Measurements from ENCODE around the gene XIRP1. TPM values are rescaled to one million over a fixed set of nuclear protein-coding genes. Genes with fewer than 3 reads are reported as not detected.

Gene XIRP1
- polyA plus RNA-seq, 1 experiment, result 0.04 TPM

GRCh38 chr3:39186692-39187151, 5.7 kb downstream of the XIRP1 start:
- TF ChIP-seq, protein P1, sequence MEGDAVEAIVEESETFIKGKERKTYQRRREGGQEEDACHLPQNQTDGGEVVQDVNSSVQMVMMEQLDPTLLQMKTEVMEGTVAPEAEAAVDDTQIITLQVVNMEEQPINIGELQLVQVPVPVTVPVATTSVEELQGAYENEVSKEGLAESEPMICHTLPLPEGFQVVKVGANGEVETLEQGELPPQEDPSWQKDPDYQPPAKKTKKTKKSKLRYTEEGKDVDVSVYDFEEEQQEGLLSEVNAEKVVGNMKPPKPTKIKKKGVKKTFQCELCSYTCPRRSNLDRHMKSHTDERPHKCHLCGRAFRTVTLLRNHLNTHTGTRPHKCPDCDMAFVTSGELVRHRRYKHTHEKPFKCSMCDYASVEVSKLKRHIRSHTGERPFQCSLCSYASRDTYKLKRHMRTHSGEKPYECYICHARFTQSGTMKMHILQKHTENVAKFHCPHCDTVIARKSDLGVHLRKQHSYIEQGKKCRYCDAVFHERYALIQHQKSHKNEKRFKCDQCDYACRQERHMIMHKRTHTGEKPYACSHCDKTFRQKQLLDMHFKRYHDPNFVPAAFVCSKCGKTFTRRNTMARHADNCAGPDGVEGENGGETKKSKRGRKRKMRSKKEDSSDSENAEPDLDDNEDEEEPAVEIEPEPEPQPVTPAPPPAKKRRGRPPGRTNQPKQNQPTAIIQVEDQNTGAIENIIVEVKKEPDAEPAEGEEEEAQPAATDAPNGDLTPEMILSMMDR (IDR thresholded peaks at IDR 0.05; ENCODE audit: insufficient read depth, low read depth, low read length), result no peak
- no peaks in the 10 kb centered on the region for H3K27me3 ChIP-seq (ENCODE audit: control insufficient read depth, insufficient read depth, low read length)
- no peaks in the 10 kb centered on the region for H3K36me3 ChIP-seq (ENCODE audit: control insufficient read depth, insufficient read depth, low read length)
- no peak for DNase-seq (ENCODE audit: low read depth)
- no peak overlapping the region for H3K4me3 ChIP-seq (ENCODE audit: low read depth, low read length)
- CTCF ChIA-PET, result interaction anchor here (0.8 to 16.5 kb wide), 3 partner anchors 10 to 103 kb away, joined by 3 to 374 read pairs (median 110); no protein-coding TSS in a partner anchor
- POLR2A ChIA-PET, result no interaction called here

DNA sequence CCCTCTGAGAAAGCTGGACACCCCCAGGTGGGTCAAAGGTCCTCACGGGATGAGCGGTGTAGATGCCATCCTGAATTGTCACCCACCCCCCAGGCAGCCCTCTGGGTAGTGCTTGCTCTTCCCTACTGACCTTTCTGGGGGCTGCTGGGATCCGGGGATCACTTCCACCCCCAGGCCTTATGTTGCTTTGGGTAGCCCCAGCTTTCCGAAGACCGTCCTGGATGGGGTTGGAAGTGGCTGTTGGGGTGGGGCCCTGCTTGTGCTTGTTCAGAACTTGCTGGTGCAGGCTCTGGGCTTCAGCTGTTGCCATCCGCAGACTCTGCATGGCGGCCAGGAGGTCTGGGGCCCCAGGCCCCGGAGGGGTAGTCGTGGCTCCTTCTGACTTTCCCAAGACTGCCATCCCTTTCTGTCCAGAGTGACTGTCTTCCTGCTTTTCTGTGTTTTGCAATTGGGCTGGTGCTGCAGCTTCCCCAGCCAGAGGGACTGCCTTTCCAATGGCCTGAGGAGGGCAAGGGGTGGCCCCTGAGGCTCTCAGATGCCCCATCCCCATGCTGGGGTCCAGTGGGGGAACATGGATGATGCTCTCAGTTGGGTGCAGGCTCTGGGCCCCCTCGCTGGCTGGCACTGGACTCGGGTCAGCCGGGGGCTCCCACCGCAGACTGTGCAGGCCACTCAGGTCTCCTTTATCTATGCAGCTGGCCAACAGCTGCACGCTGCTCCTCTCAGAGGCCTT, 6.3 kb downstream of the XIRP1 start:
- TF ChIP-seq, protein P1 (IDR thresholded peaks at IDR 0.05; ENCODE audit: insufficient read depth, low read depth, low read length), result no peak
- Histone ChIP-seq H3K36me3 (ENCODE audit: control insufficient read depth, insufficient read depth, low read length) (no peaks in the 10 kb centered on the region), H3K27me3 (ENCODE audit: control insufficient read depth, insufficient read depth, low read length) (no peaks in the 10 kb centered on the region), H3K4me3 (ENCODE audit: low read depth, low read length) (no peak overlapping the region)
- no peak for DNase-seq (ENCODE audit: low read depth)
- ChIA-PET POLR2A (no interaction called here), CTCF (interaction anchor here (0.8 to 16.5 kb wide), 3 partner anchors 11 to 103 kb away, joined by 3 to 374 read pairs (median 110); no protein-coding TSS in a partner anchor)

GRCh38 chr3:39185326-39185958, 7.0 kb downstream of the XIRP1 start:
- ChIA-PET POLR2A (no interaction called here), CTCF (interaction anchor here (0.7 to 16.5 kb wide), 4 partner anchors 8 to 104 kb away, joined by 3 to 374 read pairs (median 57); no protein-coding TSS in a partner anchor)
- TF ChIP-seq, protein P1 (IDR thresholded peaks at IDR 0.05; ENCODE audit: insufficient read depth, low read depth, low read length), result no peak
- Histone ChIP-seq H3K4me3 (ENCODE audit: low read depth, low read length) (no peak overlapping the region), H3K27me3 (ENCODE audit: control insufficient read depth, insufficient read depth, low read length) (no peaks in the 10 kb centered on the region), H3K36me3 (ENCODE audit: control insufficient read depth, insufficient read depth, low read length) (no peaks in the 10 kb centered on the region)
- DNase-seq (ENCODE audit: low read depth), result no peak

DNA sequence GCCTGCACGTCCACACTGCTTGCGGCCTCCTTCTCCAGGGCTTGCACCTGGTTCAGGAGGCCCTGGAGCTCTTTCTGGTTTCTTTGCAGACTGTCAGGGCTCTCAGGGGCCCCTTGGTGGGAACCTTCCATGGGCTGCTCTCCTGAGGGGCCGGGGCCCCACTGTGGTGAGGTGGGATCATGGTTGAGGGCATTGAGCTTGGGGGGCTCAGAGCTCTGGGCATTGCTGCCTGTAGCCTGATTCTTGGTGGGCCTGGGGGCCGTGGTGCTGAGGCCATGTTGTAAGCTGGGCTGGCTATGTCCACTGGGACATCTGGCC, 7.5 kb downstream of the XIRP1 start:
- CTCF ChIA-PET, result interaction anchor here (0.7 to 16.5 kb wide), 4 partner anchors 8 to 105 kb away, joined by 3 to 374 read pairs (median 8); no protein-coding TSS in a partner anchor

More for the DNA sequence above, 7.5 kb downstream of the XIRP1 start:
- no peak for DNase-seq (ENCODE audit: low read depth)
- POLR2A ChIA-PET, result no interaction called here
- TF ChIP-seq, protein P1 (IDR thresholded peaks at IDR 0.05; ENCODE audit: insufficient read depth, low read depth, low read length), result no peak
- Histone ChIP-seq H3K36me3 (ENCODE audit: control insufficient read depth, insufficient read depth, low read length) (no peaks in the 10 kb centered on the region), H3K4me3 (ENCODE audit: low read depth, low read length) (no peak overlapping the region), H3K27me3 (ENCODE audit: control insufficient read depth, insufficient read depth, low read length) (no peaks in the 10 kb centered on the region)

Measured in BJ (cell line).